SK-N-SH (cell line): ENCODE results near the gene TET2. TPM values are rescaled to one million over a fixed set of nuclear protein-coding genes. Genes with fewer than 3 reads are reported as not detected.

Experiments
- CTCF ChIA-PET: fragments of 300-600, 350-600 bp; formaldehyde crosslinking; extraction: SDS; loops from one replicate; lab custom pipeline; 2021; lab: Yijun Ruan, JAX
- POLR2A ChIA-PET: fragments of 350-600 bp; sonication (Branson Sonifier 250); formaldehyde crosslinking; extraction: SDS; loops from one replicate; lab custom pipeline; 2020; ENCODE audit warnings: antibody characterized with exemption, inconsistent platforms; lab: Yijun Ruan, JAX
- DNase-seq: peaks from one replicate; pipeline ENCODE4 v3.0.0; 2012
- H2AFZ ChIP-seq: fragments of 200-600 bp; sonication (generic); 2 replicates; pipeline ENCODE4 v1.8.1; 2016; ENCODE audit warnings: antibody characterized with exemption, mild to moderate bottlenecking, low read depth
- H3F3A ChIP-seq: fragments of 200-600 bp; sonication (generic); replicated peaks from 2 replicates; pipeline ENCODE3; 2016; ENCODE audit warnings: antibody characterized with exemption, mild to moderate bottlenecking; ENCODE audit not compliant: insufficient read depth
- H3K27ac ChIP-seq, 2 experiments: fragments of 200-500 bp in 1 of 2; fragments of 200-600 bp in 1 of 2; sonication (Bioruptor generic) in 1 of 2; sonication (generic), shearing (Covaris generic) in 1 of 2; 2 replicates each; pipeline versions ENCODE4 v1.5.1 to v1.6.1; 2014 to 2016; ENCODE audit warnings: low read depth in 2 of 2, inconsistent platforms in 1 of 2, low read length in 1 of 2, mild to moderate bottlenecking in 1 of 2, mixed read lengths in 1 of 2
- H3K27me3 ChIP-seq: fragments of 200-600 bp; sonication (generic), shearing (Covaris generic); 2 replicates; pipeline ENCODE4 v1.6.1; 2016; ENCODE audit warnings: mixed run types; ENCODE audit not compliant: insufficient read depth
- H3K36me3 ChIP-seq, 2 experiments: fragments of 200-500 bp in 1 of 2; fragments of 200-600 bp in 1 of 2; sonication (Bioruptor generic) in 1 of 2; sonication (generic) in 1 of 2; replicated peaks in 1 of 2; 2 replicates each; pipeline versions ENCODE3 to v1.5.1; 2014 to 2016; ENCODE audit warnings: low read length in 1 of 2, mild to moderate bottlenecking in 1 of 2; ENCODE audit not compliant: insufficient read depth in 2 of 2, control insufficient read depth in 1 of 2
- H3K4me1 ChIP-seq, 2 experiments: fragments of 200-500 bp in 1 of 2; fragments of 200-600 bp in 1 of 2; sonication (Bioruptor generic) in 1 of 2; sonication (generic), shearing (Covaris generic) in 1 of 2; 2 replicates each; pipeline versions ENCODE4 v1.5.1 to v1.6.1; 2014 to 2016; ENCODE audit warnings: low read depth in 1 of 2, low read length in 1 of 2, mixed run types in 1 of 2; ENCODE audit not compliant: insufficient read depth in 2 of 2, control insufficient read depth in 1 of 2
- H3K4me2 ChIP-seq: fragments of 200-600 bp; sonication (generic), shearing (Covaris generic); 2 replicates; pipeline ENCODE4 v1.6.1; 2017; ENCODE audit warnings: mixed run types
- H3K4me3 ChIP-seq, 2 experiments: fragments of 200-500 bp in 1 of 2; fragments of 200-600 bp in 1 of 2; sonication (Bioruptor generic) in 1 of 2; sonication (generic), shearing (Covaris generic) in 1 of 2; 2 replicates each; pipeline versions ENCODE4 v1.5.1 to v1.8.1; 2014 to 2016; ENCODE audit warnings: low read depth in 2 of 2, inconsistent platforms in 1 of 2, low read length in 1 of 2, mild to moderate bottlenecking in 1 of 2, mixed read lengths in 1 of 2, moderate library complexity in 1 of 2
- H3K79me2 ChIP-seq: fragments of 200-600 bp; sonication (generic); 2 replicates; pipeline ENCODE4 v1.8.1; 2017; ENCODE audit warnings: mild to moderate bottlenecking; ENCODE audit not compliant: insufficient read depth
- H3K9ac ChIP-seq: fragments of 200-600 bp; sonication (generic); 2 replicates; pipeline ENCODE4 v1.6.1; 2017; ENCODE audit warnings: mixed run types
- H3K9me2 ChIP-seq: fragments of 200-600 bp; sonication (generic); 2 replicates; pipeline ENCODE4 v1.6.1; 2017; ENCODE audit warnings: mixed run types
- H3K9me3 ChIP-seq: fragments of 200-600 bp; sonication (generic); 2 replicates; pipeline ENCODE4 v1.6.1; 2017; ENCODE audit warnings: mixed run types, mild to moderate bottlenecking, moderate library complexity
- H4K20me1 ChIP-seq: fragments of 200-600 bp; sonication (generic); 2 replicates; pipeline ENCODE4 v1.6.1; 2017; ENCODE audit warnings: mild to moderate bottlenecking, mixed run types; ENCODE audit not compliant: insufficient read depth
- EZH2phosphoT487 ChIP-seq: fragments of 200-600 bp; sonication (generic); IDR thresholded peaks from 2 replicates; pipeline ENCODE4 v1.6.1; 2017; ENCODE audit warnings: low read depth, mixed run types, mild to moderate bottlenecking, antibody characterized with exemption, moderate library complexity, borderline replicate concordance
- FOSL2 ChIP-seq: IDR thresholded peaks from 2 replicates; pipeline ENCODE4 v1.4.0; 2012; ENCODE audit warnings: low read depth, mild to moderate bottlenecking, moderate library complexity, borderline replicate concordance
- JUND ChIP-seq: IDR thresholded peaks from 2 replicates; pipeline ENCODE4 v1.4.0; 2012
- MEF2A ChIP-seq: IDR thresholded peaks from 2 replicates; pipeline ENCODE4 v1.4.0; 2012; ENCODE audit warnings: low read depth, borderline replicate concordance
- POLR2AphosphoS5 ChIP-seq: IDR thresholded peaks from 2 replicates; pipeline ENCODE4 v1.6.1; 2012; ENCODE audit warnings: low read depth, low read length
- RCOR1 ChIP-seq: fragments of 150-350 bp; IDR thresholded peaks from 2 replicates; pipeline ENCODE4 v1.6.1; 2017; ENCODE audit warnings: antibody characterized with exemption, low read length
- TAF1 ChIP-seq: IDR thresholded peaks from 2 replicates; pipeline ENCODE4 v1.6.1; 2012; ENCODE audit warnings: low read depth, mild to moderate bottlenecking, low read length, moderate library complexity, borderline replicate concordance
- TCF12 ChIP-seq: IDR thresholded peaks from 2 replicates; pipeline ENCODE4 v1.4.0; 2012
- WGBS: methylation state at CpG from one replicate; pipeline ENCODE4 v1.1.6; 2017; ENCODE audit warnings: low lambda C conversion rate; 5-methylcytosine and 5-hydroxymethylcytosine counted together
- polyA plus RNA-seq, 3 experiments: library from polyadenylated mRNA; depleted of rRNA; stranded (reverse); fragments of >200 nt; gene quantifications; 2 replicates each; pipeline ENCODE4 v1.2.3, GENCODE V29; 2012
- TF ChIP-seq, protein P1 (sequence below): IDR thresholded peaks from 2 replicates; pipeline ENCODE4; 2012
- TF ChIP-seq, protein P2 (sequence below): fragments of 150-350 bp; IDR thresholded peaks from 2 replicates; pipeline ENCODE4 v1.6.1; 2016; ENCODE audit warnings: mild to moderate bottlenecking, low read depth, low read length
- TF ChIP-seq, protein P3 (sequence below): IDR thresholded peaks from 2 replicates; pipeline ENCODE4 v1.4.0; 2012; ENCODE audit warnings: low read depth, borderline replicate concordance
- TF ChIP-seq, protein P4 (sequence below): IDR thresholded peaks from 2 replicates; pipeline ENCODE4 v1.4.0; 2012; ENCODE audit warnings: low read depth

TET2 gene
- polyA plus RNA-seq, 1 of the 3 experiments (the other 2 are of a cell fraction) = 3.5 TPM

DNA sequence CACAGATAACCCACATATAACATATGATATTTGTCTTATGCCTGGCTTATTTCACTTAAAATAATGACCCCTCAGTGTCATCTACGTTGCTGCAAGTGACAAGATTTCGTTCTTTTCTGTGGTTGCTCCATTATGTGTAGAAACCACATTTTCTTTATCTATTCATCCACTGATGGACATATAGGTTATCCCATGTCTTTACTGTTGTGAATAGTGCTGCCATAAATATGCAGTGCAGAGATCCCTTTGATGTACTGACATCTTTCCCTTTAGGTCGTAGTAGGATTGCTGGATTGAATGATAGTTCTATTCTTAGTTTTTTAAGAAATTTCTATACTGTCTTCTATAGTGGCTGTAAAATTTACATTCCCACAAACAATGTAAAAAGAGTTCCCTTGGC, 135.8 kb downstream of the TET2 start:
- WGBS = 92% methylated on average over 3 of the region's 3 CpGs

DNA sequence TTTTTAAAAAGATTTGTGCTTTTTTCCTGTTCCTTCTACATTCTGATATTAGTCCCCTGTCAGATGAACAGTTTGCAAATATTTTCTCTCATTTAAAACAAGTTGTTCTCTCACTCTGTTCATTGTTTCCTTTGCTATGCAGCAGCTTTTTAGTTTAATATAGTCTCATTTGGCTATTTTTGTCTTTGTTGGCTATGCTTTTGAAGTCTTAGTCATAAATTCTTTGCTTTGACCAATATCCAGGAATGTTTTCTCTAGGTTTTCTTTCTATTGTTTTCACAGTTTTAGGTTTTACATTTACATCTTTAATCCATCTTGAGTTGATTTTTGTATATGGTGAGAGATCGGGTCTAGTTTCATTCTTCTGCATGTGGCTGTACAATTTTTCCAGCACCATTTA, 136.8 kb downstream of the TET2 start:
- Histone ChIP-seq H3K4me1 (peaks cover 0 to 7% of the 10 kb centered on the region in 2 experiments; a peak in 1 of 4 replicates), H2AFZ (no peak overlapping the region), H4K20me1 (no peaks in the 10 kb centered on the region), H3K9me3 (no peaks in the 10 kb centered on the region), H3K9ac (no peak overlapping the region), H3K79me2 (no peaks in the 10 kb centered on the region), H3K9me2 (no peaks in the 10 kb centered on the region), H3K27ac (peak overlapping the region in 1 of 2 experiments; percentile 41; a peak in 1 of 4 replicates), H3K4me3 (no peak overlapping the region), H3K27me3 (no peaks in the 10 kb centered on the region), H3K4me2 (no peak overlapping the region), H3F3A (peaks cover 22% of the 10 kb centered on the region), H3K36me3 (peaks cover 0 to 2% of the 10 kb centered on the region in 2 experiments)
- no peak for DNase-seq
- POLR2A ChIA-PET = no interaction called here
- WGBS = 91% methylated on average over 1 of the region's 1 CpG
- CTCF ChIA-PET = no interaction called here
- TF ChIP-seq RCOR1 (no peak), JUND (0 out of 2 replicates have a peak, but pooled peaks have one; percentile 17), TCF12 (0 out of 2 replicates have a peak, but pooled peaks have one; percentile 10), FOSL2 (0 out of 2 replicates have a peak, but pooled peaks have one; percentile 13), TAF1 (no peak), MEF2A (peak; percentile 56; the same call in 1 of the 2 replicates)

More for the DNA sequence above, 135.8 kb downstream of the TET2 start:
- no peak overlapping the region for H3K27ac ChIP-seq
- H3K79me2 ChIP-seq = no peaks in the 10 kb centered on the region
- no peak overlapping the region for H2AFZ ChIP-seq
- no peak for DNase-seq
- no peak overlapping the region for H3K9ac ChIP-seq
- no peaks in the 10 kb centered on the region for H3K27me3 ChIP-seq
- no peak overlapping the region for H3K4me3 ChIP-seq
- peaks cover 0 to 9% of the 10 kb centered on the region in 2 experiments; a peak in 1 of 4 replicates for H3K4me1 ChIP-seq
- H3F3A ChIP-seq = peaks cover 22% of the 10 kb centered on the region
- ChIA-PET CTCF (interaction anchor here (0.6 kb wide), 1 partner anchor 740 kb away, joined by 3 read pairs; no protein-coding TSS in a partner anchor), POLR2A (no interaction called here)
- no peak for TF ChIP-seq EZH2phosphoT487
- TF ChIP-seq, protein P1, sequence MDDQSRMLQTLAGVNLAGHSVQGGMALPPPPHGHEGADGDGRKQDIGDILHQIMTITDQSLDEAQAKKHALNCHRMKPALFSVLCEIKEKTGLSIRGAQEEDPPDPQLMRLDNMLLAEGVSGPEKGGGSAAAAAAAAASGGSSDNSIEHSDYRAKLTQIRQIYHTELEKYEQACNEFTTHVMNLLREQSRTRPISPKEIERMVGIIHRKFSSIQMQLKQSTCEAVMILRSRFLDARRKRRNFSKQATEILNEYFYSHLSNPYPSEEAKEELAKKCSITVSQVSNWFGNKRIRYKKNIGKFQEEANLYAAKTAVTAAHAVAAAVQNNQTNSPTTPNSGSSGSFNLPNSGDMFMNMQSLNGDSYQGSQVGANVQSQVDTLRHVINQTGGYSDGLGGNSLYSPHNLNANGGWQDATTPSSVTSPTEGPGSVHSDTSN = no peak
- TF ChIP-seq, protein P2, sequence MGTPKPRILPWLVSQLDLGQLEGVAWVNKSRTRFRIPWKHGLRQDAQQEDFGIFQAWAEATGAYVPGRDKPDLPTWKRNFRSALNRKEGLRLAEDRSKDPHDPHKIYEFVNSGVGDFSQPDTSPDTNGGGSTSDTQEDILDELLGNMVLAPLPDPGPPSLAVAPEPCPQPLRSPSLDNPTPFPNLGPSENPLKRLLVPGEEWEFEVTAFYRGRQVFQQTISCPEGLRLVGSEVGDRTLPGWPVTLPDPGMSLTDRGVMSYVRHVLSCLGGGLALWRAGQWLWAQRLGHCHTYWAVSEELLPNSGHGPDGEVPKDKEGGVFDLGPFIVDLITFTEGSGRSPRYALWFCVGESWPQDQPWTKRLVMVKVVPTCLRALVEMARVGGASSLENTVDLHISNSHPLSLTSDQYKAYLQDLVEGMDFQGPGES = no peak
- TF ChIP-seq, protein P3, sequence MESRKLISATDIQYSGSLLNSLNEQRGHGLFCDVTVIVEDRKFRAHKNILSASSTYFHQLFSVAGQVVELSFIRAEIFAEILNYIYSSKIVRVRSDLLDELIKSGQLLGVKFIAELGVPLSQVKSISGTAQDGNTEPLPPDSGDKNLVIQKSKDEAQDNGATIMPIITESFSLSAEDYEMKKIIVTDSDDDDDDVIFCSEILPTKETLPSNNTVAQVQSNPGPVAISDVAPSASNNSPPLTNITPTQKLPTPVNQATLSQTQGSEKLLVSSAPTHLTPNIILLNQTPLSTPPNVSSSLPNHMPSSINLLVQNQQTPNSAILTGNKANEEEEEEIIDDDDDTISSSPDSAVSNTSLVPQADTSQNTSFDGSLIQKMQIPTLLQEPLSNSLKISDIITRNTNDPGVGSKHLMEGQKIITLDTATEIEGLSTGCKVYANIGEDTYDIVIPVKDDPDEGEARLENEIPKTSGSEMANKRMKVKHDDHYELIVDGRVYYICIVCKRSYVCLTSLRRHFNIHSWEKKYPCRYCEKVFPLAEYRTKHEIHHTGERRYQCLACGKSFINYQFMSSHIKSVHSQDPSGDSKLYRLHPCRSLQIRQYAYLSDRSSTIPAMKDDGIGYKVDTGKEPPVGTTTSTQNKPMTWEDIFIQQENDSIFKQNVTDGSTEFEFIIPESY = no peak
- no peak for TF ChIP-seq POLR2AphosphoS5
- TF ChIP-seq, protein P4, sequence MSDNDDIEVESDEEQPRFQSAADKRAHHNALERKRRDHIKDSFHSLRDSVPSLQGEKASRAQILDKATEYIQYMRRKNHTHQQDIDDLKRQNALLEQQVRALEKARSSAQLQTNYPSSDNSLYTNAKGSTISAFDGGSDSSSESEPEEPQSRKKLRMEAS = no peak
- TF ChIP-seq, all 33 proteins: peak for 0
- Histone ChIP-seq H3K9me3 (no peaks in the 10 kb centered on the region), H4K20me1 (no peaks in the 10 kb centered on the region), H3K4me2 (no peak overlapping the region), H3K36me3 (peaks cover 0 to 2% of the 10 kb centered on the region in 2 experiments), H3K9me2 (no peaks in the 10 kb centered on the region)
